Measurements from ENCODE around the gene RARS2.

RARS2 gene

GRCh38 chr6:87573307-87574024 is 16.3 kb downstream of the RARS2 start:
- no peak for DNase-seq

GRCh38 chr6:87572883-87573282 is 16.9 kb downstream of the RARS2 start:
- no peak for DNase-seq

DNA sequence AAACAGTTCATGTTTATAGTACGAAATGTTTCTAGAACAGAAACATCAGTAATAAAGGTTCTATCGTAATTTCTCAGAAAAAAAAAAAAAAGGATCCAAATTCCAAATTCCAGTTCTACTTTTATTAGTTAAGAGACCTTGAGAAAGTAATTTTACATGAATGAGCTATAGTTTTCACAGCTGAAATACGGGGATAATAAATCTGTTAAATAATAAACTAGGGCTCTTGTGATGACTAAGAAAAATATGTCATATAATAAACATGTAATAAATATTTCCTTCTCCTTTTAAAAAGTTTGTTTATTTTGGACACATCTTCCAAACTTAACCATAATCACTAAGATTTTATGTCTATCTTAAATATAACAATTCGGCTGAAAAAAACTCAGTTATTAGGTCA is 17.8 kb downstream of the RARS2 start:
- DNase-seq = no peak

DNA sequence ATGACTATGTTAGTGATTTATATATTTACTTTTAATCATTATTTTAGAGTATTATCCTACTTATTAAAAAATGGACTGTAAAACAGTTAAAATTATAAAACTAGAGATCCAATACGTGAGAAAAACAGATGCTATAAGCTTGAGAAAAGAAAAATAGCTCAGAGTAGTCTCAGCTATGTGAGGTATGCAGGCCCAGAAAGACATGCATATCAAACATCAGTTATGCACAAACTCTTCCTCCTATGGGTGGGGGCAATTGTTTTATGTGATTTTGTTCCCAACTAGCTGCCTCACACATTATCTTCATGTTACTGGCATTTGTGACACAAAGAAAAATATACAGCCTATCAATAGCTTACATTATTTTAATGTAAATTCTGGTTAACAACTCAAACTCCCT is 28.8 kb downstream of the RARS2 start:
- no peak for DNase-seq

DNA sequence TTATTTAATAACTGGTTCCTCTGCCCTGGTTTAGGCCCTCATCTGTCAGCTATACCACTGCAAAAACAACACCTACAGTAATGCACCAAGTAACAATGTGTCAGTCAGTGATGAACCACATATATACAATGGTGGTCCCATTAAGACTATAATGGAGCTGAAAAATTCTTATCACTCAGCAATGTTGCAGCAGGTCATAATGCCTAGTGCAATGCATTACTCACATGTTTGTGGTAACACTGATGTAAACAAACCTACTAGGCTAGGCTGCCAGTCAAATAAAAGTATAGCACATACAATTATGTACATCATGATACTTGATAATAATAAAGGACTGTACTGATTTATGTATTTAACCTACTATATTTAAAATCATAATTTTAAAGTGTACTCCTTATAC is 31.3 kb downstream of the RARS2 start:
- DNase-seq = no peak

- DNase-seq = no peak
These were observed 34.3 kb downstream of the RARS2 start for GRCh38 chr6:87555506-87555905.

DNA sequence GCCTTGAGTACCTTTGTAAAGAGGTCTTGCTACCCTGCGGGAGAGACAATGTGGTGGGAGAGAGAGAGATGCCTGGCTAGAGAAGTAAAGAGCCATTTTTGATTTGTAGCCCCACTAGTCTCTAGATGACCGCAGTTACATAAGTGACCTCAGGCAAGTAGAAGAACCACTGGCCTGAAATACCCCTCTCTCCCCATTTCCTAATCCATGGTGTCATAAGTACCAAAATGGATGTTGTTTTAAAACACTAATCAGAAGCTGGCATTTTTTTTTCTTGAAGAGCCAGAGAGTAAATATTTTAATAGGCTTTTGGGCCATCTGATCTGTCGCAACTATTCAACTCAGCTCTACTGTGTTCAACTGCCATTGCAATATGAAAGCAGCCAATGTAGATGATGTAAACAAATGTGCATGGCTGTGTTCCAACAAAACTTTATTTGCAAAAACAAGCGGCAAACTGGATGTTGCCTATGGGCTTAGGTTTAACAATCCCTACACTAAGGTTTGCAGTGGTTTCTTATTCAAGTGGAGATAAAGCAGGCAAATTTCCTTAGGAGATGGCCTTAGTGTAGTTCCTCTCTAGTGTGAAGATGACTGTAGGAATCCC is 36.5 kb downstream of the RARS2 start:
- DNase-seq = no peak

DNA sequence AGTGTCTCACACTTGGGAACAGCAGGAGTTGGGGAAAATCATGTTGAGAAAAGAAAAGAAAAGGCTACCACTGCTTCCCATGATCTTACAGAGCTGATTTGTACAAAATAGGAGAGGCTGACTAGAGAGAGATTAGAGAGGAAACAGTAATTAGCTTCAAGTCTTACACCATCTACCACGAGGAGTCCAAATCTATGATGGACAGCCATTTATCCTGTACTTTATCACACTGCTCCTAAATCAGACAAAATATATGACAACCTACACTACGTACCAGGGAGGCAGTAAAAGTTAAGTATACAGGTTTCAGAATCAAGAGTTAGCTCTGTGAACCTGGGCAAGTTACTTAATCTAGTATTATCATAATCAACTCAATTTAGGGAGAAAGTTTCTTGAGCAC is 38.0 kb downstream of the RARS2 start:
- no peak for DNase-seq

GRCh38 chr6:87544474-87544735 is 45.4 kb downstream of the RARS2 start:
- no peak for DNase-seq

- no peak for DNase-seq
These were observed 45.9 kb downstream of the RARS2 start for GRCh38 chr6:87543696-87544473.

DNA sequence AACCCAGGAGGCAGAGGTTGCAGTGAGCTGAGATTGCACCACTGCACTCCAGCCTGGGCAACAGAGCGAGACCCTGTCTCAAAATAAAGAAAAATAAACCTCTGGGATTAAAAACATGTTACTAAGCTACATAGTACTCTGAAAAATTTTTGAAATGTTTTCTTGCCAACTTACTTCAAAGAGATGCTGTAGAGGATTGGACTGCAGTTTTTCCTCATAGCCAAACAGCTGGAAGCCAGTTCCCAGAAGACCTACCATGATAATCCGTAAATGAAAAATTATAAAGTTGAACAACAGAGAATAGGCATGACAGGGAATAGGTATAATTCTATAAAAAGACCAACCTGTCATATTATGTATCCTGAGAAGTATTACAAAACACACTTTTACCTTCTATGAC is 48.0 kb downstream of the RARS2 start:
- DNase-seq = no peak

- DNase-seq = no peak
These were observed 48.7 kb downstream of the RARS2 start for GRCh38 chr6:87541041-87541440.

GRCh38 chr6:87540539-87540938 is 49.2 kb downstream of the RARS2 start:
- DNase-seq = no peak

- DNase-seq = no peak
These were observed 50.2 kb downstream of the RARS2 start for GRCh38 chr6:87539554-87539953.

- DNase-seq = no peak
These were observed 51.1 kb downstream of the RARS2 start for GRCh38 chr6:87538510-87539260.

- no peak for DNase-seq
These were observed 55.3 kb downstream of the RARS2 start for GRCh38 chr6:87534377-87535047.

GRCh38 chr6:87529221-87529620 is 60.6 kb downstream of the RARS2 start:
- no peak for DNase-seq

- DNase-seq = no peak
These were observed 67.1 kb downstream of the RARS2 start for GRCh38 chr6:87522686-87523085.

DNA sequence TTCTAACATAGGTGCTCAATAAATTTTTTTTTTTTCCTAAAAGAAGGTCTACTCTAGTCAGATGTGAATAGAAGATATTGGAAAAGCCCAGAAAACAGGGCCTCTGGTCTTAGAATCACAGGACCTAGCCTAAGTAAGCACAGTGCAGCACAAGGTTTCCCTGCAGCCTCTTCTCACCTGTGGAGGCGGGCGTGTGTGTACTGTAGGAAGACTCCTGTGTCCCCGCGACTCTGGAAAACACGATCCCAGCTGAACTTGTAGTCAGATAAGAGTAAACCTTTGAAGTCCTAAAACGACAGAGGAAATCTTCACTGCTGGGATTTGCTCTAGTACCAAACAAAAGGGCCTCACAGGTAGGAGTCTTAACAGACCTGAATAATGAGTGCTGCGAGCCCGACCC is 71.3 kb downstream of the RARS2 start:
- no peak for DNase-seq

DNA sequence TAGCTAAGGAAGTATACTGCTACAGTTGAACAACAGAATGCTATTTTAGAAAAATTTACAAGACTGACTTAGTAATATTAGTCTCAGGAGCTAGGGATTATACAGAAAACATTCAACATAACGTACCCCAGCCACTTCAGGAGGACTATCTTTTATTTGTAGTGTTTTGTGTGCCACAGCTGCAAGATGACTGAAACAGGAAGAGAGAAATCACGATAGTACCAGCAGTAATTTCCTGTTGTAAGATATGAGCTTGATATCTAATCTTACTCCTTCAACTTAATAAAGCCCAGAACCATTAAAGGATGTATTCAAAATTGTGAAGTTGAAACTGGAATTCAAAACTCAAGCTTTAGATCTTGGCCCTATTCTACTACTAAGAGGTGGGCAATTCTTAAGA is 75.0 kb downstream of the RARS2 start:
- no peak for DNase-seq

DNA sequence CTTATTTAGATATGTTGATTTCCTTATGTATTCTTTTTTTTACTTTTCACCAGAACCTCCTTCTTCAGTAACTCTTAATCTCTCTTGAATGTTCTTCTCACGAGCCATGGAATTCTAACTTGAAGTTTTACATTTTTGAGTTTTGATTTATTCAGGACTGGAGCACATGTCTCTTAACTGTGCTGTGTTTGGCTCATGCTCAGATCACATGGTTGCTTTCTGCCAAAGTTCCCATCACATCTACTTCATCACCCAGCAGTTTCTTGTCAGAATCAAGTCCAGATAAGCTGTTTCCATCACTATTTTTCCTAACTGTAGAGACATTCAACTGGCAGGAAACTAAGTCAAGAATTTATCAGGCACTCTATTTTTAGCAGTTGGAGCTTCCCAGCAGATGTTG is 85.3 kb downstream of the RARS2 start:
- DNase-seq = no peak

- DNase-seq = no peak
These were observed 87.8 kb downstream of the RARS2 start for GRCh38 chr6:87501809-87502572.

All from SIG-M5 (cell line).